ENCODE results near the gene LSAMP.

Gene LSAMP

DNA sequence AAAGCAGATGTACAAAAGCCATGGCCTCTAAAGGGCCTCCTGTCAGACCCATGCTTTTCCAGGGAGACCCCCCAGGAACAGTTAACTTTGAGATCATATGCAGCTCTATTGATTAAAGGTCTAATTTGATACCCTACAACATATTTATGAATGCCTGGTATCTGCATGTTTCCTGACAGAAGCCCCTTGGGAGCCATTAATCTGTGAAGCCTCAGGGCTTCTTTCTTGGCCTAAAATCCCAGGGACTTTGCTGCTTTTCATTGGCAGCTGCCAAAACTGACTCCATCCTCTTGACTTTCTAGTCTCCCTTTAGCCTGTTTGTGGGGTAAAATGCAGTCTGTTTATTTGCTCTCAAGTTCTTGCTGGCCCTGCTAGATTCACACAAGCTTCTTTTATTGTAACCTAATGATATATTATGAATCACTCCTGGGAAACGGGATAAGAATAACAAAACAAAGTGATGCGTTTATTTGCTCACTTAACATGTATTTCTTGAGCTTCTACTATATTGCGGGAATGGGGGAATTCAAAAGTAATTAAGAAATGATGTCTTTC, 257.0 kb downstream of the LSAMP start (continued):
- TF ChIP-seq ZNF174 (tag by site-specific recombination; IDR thresholded peaks at IDR 0.05) (no peak), GLIS1 (tag by site-specific recombination; IDR thresholded peaks at IDR 0.05) (no peak), ZNF624 (tag by site-specific recombination; IDR thresholded peaks at IDR 0.05) (no peak)

DNA sequence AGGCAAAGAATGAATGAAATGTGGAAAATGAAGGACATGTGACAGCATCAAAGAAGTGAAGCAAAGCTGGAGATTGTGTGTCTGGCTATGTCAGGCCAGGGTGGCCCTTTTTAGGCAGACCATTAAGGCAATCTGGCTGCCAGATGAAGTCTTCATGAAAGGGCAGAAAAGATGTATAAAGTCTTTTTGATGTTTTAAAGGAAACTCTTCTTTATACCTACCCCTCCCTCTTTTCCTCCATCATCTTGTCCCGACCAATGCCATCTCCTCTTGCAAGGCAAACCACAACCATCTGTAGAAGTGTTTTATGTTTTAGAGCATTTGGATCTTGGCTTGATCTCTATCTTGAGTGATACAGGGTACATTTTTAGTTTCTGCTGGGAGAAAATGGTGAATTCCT, 259.2 kb downstream of the LSAMP start:
- no peak overlapping the region for H3K27ac ChIP-seq (ENCODE audit: extremely low read depth, low read depth, low read length)
- ChIA-PET POLR2A (no interaction called here), CTCF (no interaction called here)
- H3K4me1 ChIP-seq (ENCODE audit: control insufficient read depth, insufficient read depth, low read length), result no peaks in the 10 kb centered on the region
- no peaks in the 10 kb centered on the region for H3K36me3 ChIP-seq (ENCODE audit: control insufficient read depth in 2 of 2, insufficient read depth in 1 of 2, low read length in 2 of 2)
- H3K9me3 ChIP-seq (ENCODE audit: control insufficient read depth, insufficient read depth, low read depth, low read length), result no peaks in the 10 kb centered on the region
- TF ChIP-seq, protein P1, sequence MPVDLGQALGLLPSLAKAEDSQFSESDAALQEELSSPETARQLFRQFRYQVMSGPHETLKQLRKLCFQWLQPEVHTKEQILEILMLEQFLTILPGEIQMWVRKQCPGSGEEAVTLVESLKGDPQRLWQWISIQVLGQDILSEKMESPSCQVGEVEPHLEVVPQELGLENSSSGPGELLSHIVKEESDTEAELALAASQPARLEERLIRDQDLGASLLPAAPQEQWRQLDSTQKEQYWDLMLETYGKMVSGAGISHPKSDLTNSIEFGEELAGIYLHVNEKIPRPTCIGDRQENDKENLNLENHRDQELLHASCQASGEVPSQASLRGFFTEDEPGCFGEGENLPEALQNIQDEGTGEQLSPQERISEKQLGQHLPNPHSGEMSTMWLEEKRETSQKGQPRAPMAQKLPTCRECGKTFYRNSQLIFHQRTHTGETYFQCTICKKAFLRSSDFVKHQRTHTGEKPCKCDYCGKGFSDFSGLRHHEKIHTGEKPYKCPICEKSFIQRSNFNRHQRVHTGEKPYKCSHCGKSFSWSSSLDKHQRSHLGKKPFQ (tag by site-specific recombination; IDR thresholded peaks at IDR 0.05), result no peak
- no peak for TF ChIP-seq ZNF302 (tag by site-specific recombination; IDR thresholded peaks at IDR 0.05; ENCODE audit: low read depth)
- TF ChIP-seq, protein P2, sequence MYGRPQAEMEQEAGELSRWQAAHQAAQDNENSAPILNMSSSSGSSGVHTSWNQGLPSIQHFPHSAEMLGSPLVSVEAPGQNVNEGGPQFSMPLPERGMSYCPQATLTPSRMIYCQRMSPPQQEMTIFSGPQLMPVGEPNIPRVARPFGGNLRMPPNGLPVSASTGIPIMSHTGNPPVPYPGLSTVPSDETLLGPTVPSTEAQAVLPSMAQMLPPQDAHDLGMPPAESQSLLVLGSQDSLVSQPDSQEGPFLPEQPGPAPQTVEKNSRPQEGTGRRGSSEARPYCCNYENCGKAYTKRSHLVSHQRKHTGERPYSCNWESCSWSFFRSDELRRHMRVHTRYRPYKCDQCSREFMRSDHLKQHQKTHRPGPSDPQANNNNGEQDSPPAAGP (tag by site-specific recombination; IDR thresholded peaks at IDR 0.05), result no peak
- TF ChIP-seq, protein P3, sequence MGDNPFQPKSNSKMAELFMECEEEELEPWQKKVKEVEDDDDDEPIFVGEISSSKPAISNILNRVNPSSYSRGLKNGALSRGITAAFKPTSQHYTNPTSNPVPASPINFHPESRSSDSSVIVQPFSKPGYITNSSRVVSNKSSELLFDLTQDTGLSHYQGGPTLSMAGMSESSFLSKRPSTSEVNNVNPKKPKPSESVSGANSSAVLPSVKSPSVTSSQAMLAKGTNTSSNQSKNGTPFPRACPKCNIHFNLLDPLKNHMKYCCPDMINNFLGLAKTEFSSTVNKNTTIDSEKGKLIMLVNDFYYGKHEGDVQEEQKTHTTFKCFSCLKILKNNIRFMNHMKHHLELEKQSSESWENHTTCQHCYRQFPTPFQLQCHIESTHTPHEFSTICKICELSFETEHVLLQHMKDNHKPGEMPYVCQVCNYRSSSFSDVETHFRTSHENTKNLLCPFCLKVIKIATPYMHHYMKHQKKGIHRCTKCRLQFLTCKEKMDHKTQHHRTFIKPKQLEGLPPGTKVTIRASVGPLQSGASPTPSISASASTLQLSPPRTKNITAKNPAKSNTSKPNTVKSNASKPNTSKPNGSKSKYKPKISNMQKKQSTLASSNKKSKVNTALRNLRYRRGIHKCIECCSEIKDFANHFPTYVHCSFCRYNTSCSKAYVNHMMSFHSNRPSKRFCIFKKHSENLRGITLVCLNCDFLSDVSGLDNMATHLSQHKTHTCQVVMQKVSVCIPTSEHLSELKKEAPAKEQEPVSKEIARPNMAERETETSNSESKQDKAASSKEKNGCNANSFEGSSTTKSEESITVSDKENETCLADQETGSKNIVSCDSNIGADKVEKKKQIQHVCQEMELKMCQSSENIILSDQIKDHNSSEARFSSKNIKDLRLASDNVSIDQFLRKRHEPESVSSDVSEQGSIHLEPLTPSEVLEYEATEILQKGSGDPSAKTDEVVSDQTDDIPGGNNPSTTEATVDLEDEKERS (tag by site-specific recombination; IDR thresholded peaks at IDR 0.05), result no peak
- no peak for TF ChIP-seq ZNF785 (tag by site-specific recombination; IDR thresholded peaks at IDR 0.05)
- no peak for TF ChIP-seq ZNF777 (tag by site-specific recombination; IDR thresholded peaks at IDR 0.05; ENCODE audit: borderline replicate concordance)
- TF ChIP-seq ZNF426 (tag by site-specific recombination; IDR thresholded peaks at IDR 0.05), result no peak
- TF ChIP-seq, protein P4, sequence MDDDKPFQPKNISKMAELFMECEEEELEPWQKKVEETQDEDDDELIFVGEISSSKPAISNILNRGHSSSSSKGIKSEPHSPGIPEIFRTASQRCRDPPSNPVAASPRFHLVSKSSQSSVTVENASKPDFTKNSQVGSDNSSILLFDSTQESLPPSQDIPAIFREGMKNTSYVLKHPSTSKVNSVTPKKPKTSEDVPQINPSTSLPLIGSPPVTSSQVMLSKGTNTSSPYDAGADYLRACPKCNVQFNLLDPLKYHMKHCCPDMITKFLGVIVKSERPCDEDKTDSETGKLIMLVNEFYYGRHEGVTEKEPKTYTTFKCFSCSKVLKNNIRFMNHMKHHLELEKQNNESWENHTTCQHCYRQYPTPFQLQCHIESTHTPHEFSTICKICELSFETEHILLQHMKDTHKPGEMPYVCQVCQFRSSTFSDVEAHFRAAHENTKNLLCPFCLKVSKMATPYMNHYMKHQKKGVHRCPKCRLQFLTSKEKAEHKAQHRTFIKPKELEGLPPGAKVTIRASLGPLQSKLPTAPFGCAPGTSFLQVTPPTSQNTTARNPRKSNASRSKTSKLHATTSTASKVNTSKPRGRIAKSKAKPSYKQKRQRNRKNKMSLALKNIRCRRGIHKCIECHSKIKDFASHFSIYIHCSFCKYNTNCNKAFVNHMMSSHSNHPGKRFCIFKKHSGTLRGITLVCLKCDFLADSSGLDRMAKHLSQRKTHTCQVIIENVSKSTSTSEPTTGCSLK (tag by site-specific recombination; IDR thresholded peaks at IDR 0.05), result no peak
- no peak for TF ChIP-seq ZNF658 (tag by site-specific recombination; IDR thresholded peaks at IDR 0.05)
- TF ChIP-seq, protein P5, sequence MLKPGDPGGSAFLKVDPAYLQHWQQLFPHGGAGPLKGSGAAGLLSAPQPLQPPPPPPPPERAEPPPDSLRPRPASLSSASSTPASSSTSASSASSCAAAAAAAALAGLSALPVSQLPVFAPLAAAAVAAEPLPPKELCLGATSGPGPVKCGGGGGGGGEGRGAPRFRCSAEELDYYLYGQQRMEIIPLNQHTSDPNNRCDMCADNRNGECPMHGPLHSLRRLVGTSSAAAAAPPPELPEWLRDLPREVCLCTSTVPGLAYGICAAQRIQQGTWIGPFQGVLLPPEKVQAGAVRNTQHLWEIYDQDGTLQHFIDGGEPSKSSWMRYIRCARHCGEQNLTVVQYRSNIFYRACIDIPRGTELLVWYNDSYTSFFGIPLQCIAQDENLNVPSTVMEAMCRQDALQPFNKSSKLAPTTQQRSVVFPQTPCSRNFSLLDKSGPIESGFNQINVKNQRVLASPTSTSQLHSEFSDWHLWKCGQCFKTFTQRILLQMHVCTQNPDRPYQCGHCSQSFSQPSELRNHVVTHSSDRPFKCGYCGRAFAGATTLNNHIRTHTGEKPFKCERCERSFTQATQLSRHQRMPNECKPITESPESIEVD (tag by site-specific recombination; IDR thresholded peaks at IDR 0.05), result no peak
- TF ChIP-seq, protein P6, sequence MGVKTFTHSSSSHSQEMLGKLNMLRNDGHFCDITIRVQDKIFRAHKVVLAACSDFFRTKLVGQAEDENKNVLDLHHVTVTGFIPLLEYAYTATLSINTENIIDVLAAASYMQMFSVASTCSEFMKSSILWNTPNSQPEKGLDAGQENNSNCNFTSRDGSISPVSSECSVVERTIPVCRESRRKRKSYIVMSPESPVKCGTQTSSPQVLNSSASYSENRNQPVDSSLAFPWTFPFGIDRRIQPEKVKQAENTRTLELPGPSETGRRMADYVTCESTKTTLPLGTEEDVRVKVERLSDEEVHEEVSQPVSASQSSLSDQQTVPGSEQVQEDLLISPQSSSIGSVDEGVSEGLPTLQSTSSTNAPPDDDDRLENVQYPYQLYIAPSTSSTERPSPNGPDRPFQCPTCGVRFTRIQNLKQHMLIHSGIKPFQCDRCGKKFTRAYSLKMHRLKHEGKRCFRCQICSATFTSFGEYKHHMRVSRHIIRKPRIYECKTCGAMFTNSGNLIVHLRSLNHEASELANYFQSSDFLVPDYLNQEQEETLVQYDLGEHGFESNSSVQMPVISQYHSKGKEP (tag by site-specific recombination; IDR thresholded peaks at IDR 0.05), result no peak
- no peak for TF ChIP-seq ZNF184 (tag by site-specific recombination; IDR thresholded peaks at IDR 0.05)
- no peak for TF ChIP-seq ZNF214 (tag by site-specific recombination; IDR thresholded peaks at IDR 0.05; ENCODE audit: borderline replicate concordance)
- TF ChIP-seq HOXC10 (CRISPR knock-in tag; IDR thresholded peaks at IDR 0.05), result no peak
- TF ChIP-seq, protein P7, sequence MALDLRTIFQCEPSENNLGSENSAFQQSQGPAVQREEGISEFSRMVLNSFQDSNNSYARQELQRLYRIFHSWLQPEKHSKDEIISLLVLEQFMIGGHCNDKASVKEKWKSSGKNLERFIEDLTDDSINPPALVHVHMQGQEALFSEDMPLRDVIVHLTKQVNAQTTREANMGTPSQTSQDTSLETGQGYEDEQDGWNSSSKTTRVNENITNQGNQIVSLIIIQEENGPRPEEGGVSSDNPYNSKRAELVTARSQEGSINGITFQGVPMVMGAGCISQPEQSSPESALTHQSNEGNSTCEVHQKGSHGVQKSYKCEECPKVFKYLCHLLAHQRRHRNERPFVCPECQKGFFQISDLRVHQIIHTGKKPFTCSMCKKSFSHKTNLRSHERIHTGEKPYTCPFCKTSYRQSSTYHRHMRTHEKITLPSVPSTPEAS (tag by site-specific recombination; IDR thresholded peaks at IDR 0.05), result no peak
- TF ChIP-seq, protein P8, sequence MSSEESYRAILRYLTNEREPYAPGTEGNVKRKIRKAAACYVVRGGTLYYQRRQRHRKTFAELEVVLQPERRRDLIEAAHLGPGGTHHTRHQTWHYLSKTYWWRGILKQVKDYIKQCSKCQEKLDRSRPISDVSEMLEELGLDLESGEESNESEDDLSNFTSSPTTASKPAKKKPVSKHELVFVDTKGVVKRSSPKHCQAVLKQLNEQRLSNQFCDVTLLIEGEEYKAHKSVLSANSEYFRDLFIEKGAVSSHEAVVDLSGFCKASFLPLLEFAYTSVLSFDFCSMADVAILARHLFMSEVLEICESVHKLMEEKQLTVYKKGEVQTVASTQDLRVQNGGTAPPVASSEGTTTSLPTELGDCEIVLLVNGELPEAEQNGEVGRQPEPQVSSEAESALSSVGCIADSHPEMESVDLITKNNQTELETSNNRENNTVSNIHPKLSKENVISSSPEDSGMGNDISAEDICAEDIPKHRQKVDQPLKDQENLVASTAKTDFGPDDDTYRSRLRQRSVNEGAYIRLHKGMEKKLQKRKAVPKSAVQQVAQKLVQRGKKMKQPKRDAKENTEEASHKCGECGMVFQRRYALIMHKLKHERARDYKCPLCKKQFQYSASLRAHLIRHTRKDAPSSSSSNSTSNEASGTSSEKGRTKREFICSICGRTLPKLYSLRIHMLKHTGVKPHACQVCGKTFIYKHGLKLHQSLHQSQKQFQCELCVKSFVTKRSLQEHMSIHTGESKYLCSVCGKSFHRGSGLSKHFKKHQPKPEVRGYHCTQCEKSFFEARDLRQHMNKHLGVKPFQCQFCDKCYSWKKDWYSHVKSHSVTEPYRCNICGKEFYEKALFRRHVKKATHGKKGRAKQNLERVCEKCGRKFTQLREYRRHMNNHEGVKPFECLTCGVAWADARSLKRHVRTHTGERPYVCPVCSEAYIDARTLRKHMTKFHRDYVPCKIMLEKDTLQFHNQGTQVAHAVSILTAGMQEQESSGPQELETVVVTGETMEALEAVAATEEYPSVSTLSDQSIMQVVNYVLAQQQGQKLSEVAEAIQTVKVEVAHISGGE (tag by site-specific recombination; conservative IDR thresholded peaks at IDR 0.05; ENCODE audit: low read depth), result no peak
- no peak for TF ChIP-seq ZNF610 (tag by site-specific recombination; IDR thresholded peaks at IDR 0.05; ENCODE audit: borderline replicate concordance)
- no peak overlapping the region for H3K4me3 ChIP-seq (ENCODE audit: low read depth, low read length)
